ENCODE measurements around the gene CCDC188. TPM values are rescaled to one million over a fixed set of nuclear protein-coding genes. Genes with fewer than 3 reads are reported as not detected.
A peak's percentile ranks its signal among the peaks of the same experiment; 100 is the strongest.

The CCDC188 gene
- total RNA-seq, 2 donors from 2014 or later: 1.5 TPM; not detected in 1

GRCh38 chr22:20116376-20116950 is 34.4 kb downstream of the CCDC188 start:
- H3K9me3 ChIP-seq (ENCODE audit: control insufficient read depth, low read length, poor library complexity, severe bottlenecking): no peaks in the 10 kb centered on the region
- H3K27ac Mint-ChIP-seq: peak overlapping the region; percentile 79
- H3K4me1 Mint-ChIP-seq: peaks cover 20% of the 10 kb centered on the region
- DNase-seq (no peak), ATAC-seq (no peak)
- H3K4me3 Mint-ChIP-seq: peak overlapping the region; percentile 92
- no peaks in the 10 kb centered on the region for H3K27me3 Mint-ChIP-seq
- peaks cover 2% of the 10 kb centered on the region for H3K36me3 Mint-ChIP-seq (ENCODE audit: low read depth)

- no peaks in the 10 kb centered on the region for H3K9me3 ChIP-seq (ENCODE audit: control insufficient read depth, low read length, poor library complexity, severe bottlenecking)
- Mint-ChIP-seq H3K27me3 (no peaks in the 10 kb centered on the region), H3K36me3 (ENCODE audit: low read depth) (peaks cover 2% of the 10 kb centered on the region), H3K4me3 (peak within 1 kb of the TSS; percentile 92), H3K27ac (peak within 1 kb of the TSS; percentile 79), H3K4me1 (peaks cover 20% of the 10 kb centered on the region)
- DNase-seq (no peak), ATAC-seq (no peak)
These were observed 35.0 kb downstream of the CCDC188 start, which contains the start of gene RANBP1 for GRCh38 chr22:20115691-20116375. RANBP1 (plus strand) TSS chr22:20116104; CDS start chr22:20116185, 81 bp downstream.

- H3K4me1 Mint-ChIP-seq: peaks cover 20% of the 10 kb centered on the region
These were observed 36.1 kb downstream of the CCDC188 start for GRCh38 chr22:20114506-20115475.

GRCh38 chr22:20113551-20114310 is 37.1 kb downstream of the CCDC188 start:
- no peaks in the 10 kb centered on the region for H3K9me3 ChIP-seq (ENCODE audit: control insufficient read depth, low read length, poor library complexity, severe bottlenecking)
- H3K27me3 Mint-ChIP-seq: no peaks in the 10 kb centered on the region
- H3K4me3 Mint-ChIP-seq: no peak overlapping the region
- H3K27ac Mint-ChIP-seq: no peak overlapping the region
- peaks cover 3% of the 10 kb centered on the region for H3K36me3 Mint-ChIP-seq (ENCODE audit: low read depth)
- peaks cover 16% of the 10 kb centered on the region for H3K4me1 Mint-ChIP-seq
- ATAC-seq (no peak), DNase-seq (no peak)

More at GRCh38 chr22:20114506-20115475, 36.1 kb downstream of the CCDC188 start:
- Mint-ChIP-seq H3K27ac (peak overlapping the region; percentile 79), H3K36me3 (ENCODE audit: low read depth) (peaks cover 2% of the 10 kb centered on the region), H3K4me3 (peak overlapping the region; percentile 59), H3K27me3 (no peaks in the 10 kb centered on the region)
- no peak for ATAC-seq
- no peaks in the 10 kb centered on the region for H3K9me3 ChIP-seq (ENCODE audit: control insufficient read depth, low read length, poor library complexity, severe bottlenecking)
- DNase-seq: no peak

GRCh38 chr22:20112623-20113511 is 38.0 kb downstream of the CCDC188 start:
- DNase-seq (no peak), ATAC-seq (no peak)
- H3K27ac Mint-ChIP-seq: no peak overlapping the region
- peaks cover 11% of the 10 kb centered on the region for H3K4me1 Mint-ChIP-seq
- H3K36me3 Mint-ChIP-seq (ENCODE audit: low read depth): peaks cover 4% of the 10 kb centered on the region
- no peaks in the 10 kb centered on the region for H3K27me3 Mint-ChIP-seq
- no peaks in the 10 kb centered on the region for H3K9me3 ChIP-seq (ENCODE audit: control insufficient read depth, low read length, poor library complexity, severe bottlenecking)
- H3K4me3 Mint-ChIP-seq: no peak overlapping the region

- ATAC-seq (peak; percentile 7), DNase-seq (no peak)
- Mint-ChIP-seq H3K4me1 (peaks cover 13% of the 10 kb centered on the region), H3K36me3 (ENCODE audit: low read depth) (peaks cover 4% of the 10 kb centered on the region), H3K27me3 (no peaks in the 10 kb centered on the region), H3K4me3 (no peak overlapping the region), H3K27ac (no peak overlapping the region)
- H3K9me3 ChIP-seq (ENCODE audit: control insufficient read depth, low read length, poor library complexity, severe bottlenecking): no peaks in the 10 kb centered on the region
These were observed 38.9 kb downstream of the CCDC188 start for GRCh38 chr22:20111689-20112622.

- H3K27me3 Mint-ChIP-seq: no peaks in the 10 kb centered on the region
- peak overlapping the region; percentile 9 for H3K27ac Mint-ChIP-seq
- DNase-seq (no peak), ATAC-seq (peak; percentile 64)
- peaks cover 4% of the 10 kb centered on the region for H3K36me3 Mint-ChIP-seq (ENCODE audit: low read depth)
- no peaks in the 10 kb centered on the region for H3K9me3 ChIP-seq (ENCODE audit: control insufficient read depth, low read length, poor library complexity, severe bottlenecking)
- H3K4me3 Mint-ChIP-seq: no peak overlapping the region
- peaks cover 11% of the 10 kb centered on the region for H3K4me1 Mint-ChIP-seq
These were observed 39.7 kb downstream of the CCDC188 start for GRCh38 chr22:20111045-20111688.

- H3K27ac Mint-ChIP-seq: peak overlapping the region; percentile 9
- ATAC-seq (no peak), DNase-seq (no peak)
- no peak overlapping the region for H3K4me3 Mint-ChIP-seq
- peaks cover 4% of the 10 kb centered on the region for H3K36me3 Mint-ChIP-seq (ENCODE audit: low read depth)
- no peaks in the 10 kb centered on the region for H3K27me3 Mint-ChIP-seq
- H3K9me3 ChIP-seq (ENCODE audit: control insufficient read depth, low read length, poor library complexity, severe bottlenecking): no peaks in the 10 kb centered on the region
- peaks cover 11% of the 10 kb centered on the region for H3K4me1 Mint-ChIP-seq
These were observed 40.4 kb downstream of the CCDC188 start for GRCh38 chr22:20110359-20110985.

GRCh38 chr22:20109411-20110358 is 41.2 kb downstream of the CCDC188 start:
- ATAC-seq (no peak), DNase-seq (no peak)
- Mint-ChIP-seq H3K4me3 (no peak overlapping the region), H3K27me3 (no peaks in the 10 kb centered on the region), H3K27ac (no peak overlapping the region), H3K36me3 (ENCODE audit: low read depth) (peaks cover 2% of the 10 kb centered on the region), H3K4me1 (peaks cover 8% of the 10 kb centered on the region)
- H3K9me3 ChIP-seq (ENCODE audit: control insufficient read depth, low read length, poor library complexity, severe bottlenecking): no peaks in the 10 kb centered on the region

GRCh38 chr22:20108757-20109230 is 42.1 kb downstream of the CCDC188 start:
- H3K36me3 Mint-ChIP-seq (ENCODE audit: low read depth): peaks cover 2% of the 10 kb centered on the region

More at GRCh38 chr22:20108757-20109230, 42.1 kb downstream of the CCDC188 start:
- H3K9me3 ChIP-seq (ENCODE audit: control insufficient read depth, low read length, poor library complexity, severe bottlenecking): no peaks in the 10 kb centered on the region
- ATAC-seq (no peak), DNase-seq (no peak)
- no peaks in the 10 kb centered on the region for H3K27me3 Mint-ChIP-seq
- H3K4me1 Mint-ChIP-seq: peaks cover 8% of the 10 kb centered on the region
- no peak overlapping the region for H3K4me3 Mint-ChIP-seq
- no peak overlapping the region for H3K27ac Mint-ChIP-seq

All from T-helper 17 cell (primary cell).